NCI-H2107 treated with DMSO at 0.1 percent for 48 hours (cell line): ENCODE data around the gene FNDC8.
"Not testable (repeated sequence)": the region's sequence is repeated elsewhere in the genome, so short reads cannot be mapped to it uniquely, and the experiment has no call there.

Source experiments
- DNase-seq: peaks from one replicate; lab custom pipeline; 2025; ENCODE audit not compliant: unreplicated experiment; lab: John Stamatoyannopoulos, UW

FNDC8 gene

GRCh38 chr17:35121315-35121714 lies at the start of gene FNDC8:
Gene FNDC8 (plus strand): TSS chr17:35121615. CDS start chr17:35121694, 79 bp downstream.
- no peak for DNase-seq

GRCh38 chr17:35073183-35073790 lies 48.1 kb upstream of the FNDC8 start:
- no peak for DNase-seq

GRCh38 chr17:35073991-35074627 lies 47.3 kb upstream of the FNDC8 start:
- DNase-seq: no peak

- no peak for DNase-seq
Measured at GRCh38 chr17:35074711-35075707, 46.4 kb upstream of the FNDC8 start.

GRCh38 chr17:35076874-35077273 lies 44.5 kb upstream of the FNDC8 start:
- no peak for DNase-seq

- no peak for DNase-seq
Measured at GRCh38 chr17:35079547-35080423, 41.6 kb upstream of the FNDC8 start.

GRCh38 chr17:35080536-35080935 lies 40.9 kb upstream of the FNDC8 start:
- DNase-seq: no peak

GRCh38 chr17:35081638-35082037 lies 39.8 kb upstream of the FNDC8 start:
- no peak for DNase-seq

- peak; percentile 66 for DNase-seq
Measured at GRCh38 chr17:35082073-35082657, 39.2 kb upstream of the FNDC8 start.

- no peak for DNase-seq
Measured at GRCh38 chr17:35083071-35083470, 38.3 kb upstream of the FNDC8 start.

GRCh38 chr17:35084987-35085386 lies 36.4 kb upstream of the FNDC8 start:
- DNase-seq: no peak

GRCh38 chr17:35086164-35086563 lies 35.3 kb upstream of the FNDC8 start:
- DNase-seq: no peak

- DNase-seq: no peak
Measured at GRCh38 chr17:35086931-35087573, 34.4 kb upstream of the FNDC8 start.

- DNase-seq: no peak
Measured at GRCh38 chr17:35087731-35088355, 33.6 kb upstream of the FNDC8 start.

- peak; percentile 44 for DNase-seq
Measured at GRCh38 chr17:35088356-35088880, 33.0 kb upstream of the FNDC8 start.

GRCh38 chr17:35088881-35089585 lies 32.4 kb upstream of the FNDC8 start:
- DNase-seq: peak; percentile 43

- DNase-seq: no peak
Measured at GRCh38 chr17:35089586-35090296, 31.7 kb upstream of the FNDC8 start.

GRCh38 chr17:35090707-35091106 lies 30.7 kb upstream of the FNDC8 start:
- not testable (repeated sequence) for DNase-seq
